GM23338 (cell line): ENCODE results near the gene KRT33B. TPM values are rescaled to one million over a fixed set of nuclear protein-coding genes. Genes with fewer than 3 reads are reported as not detected.

Experiments
- ATAC-seq: fragments of 200-7000 bp; cut with Tn5 transposase; 3 replicates; pipeline ENCODE4 v1.9.1; 2020
- DNase-seq: peaks from one replicate; pipeline ENCODE4 v3.0.0-alpha.2; 2015; ENCODE audit warnings: low spot score
- H2AFZ ChIP-seq: fragments of 200-600 bp; sonication (generic); 2 replicates; pipeline ENCODE4 v1.8.0; 2016; ENCODE audit warnings: antibody characterized with exemption, mild to moderate bottlenecking, moderate library complexity
- H3F3A ChIP-seq: fragments of 200-600 bp; sonication (generic); replicated peaks from 2 replicates; pipeline ENCODE4 v1.8.0; 2017; ENCODE audit warnings: antibody characterized with exemption, mixed run types, low read depth
- H3K27ac ChIP-seq: fragments of 200-600 bp; sonication (generic); 2 replicates; pipeline ENCODE4 v1.6.1; 2016; ENCODE audit warnings: low read depth
- H3K27me3 ChIP-seq: fragments of 200-600 bp; sonication (generic); 2 replicates; pipeline ENCODE4 v1.8.0; 2016; ENCODE audit warnings: mild to moderate bottlenecking, mixed run types, moderate library complexity; ENCODE audit not compliant: insufficient read depth
- H3K36me3 ChIP-seq: fragments of 200-600 bp; sonication (generic); 2 replicates; pipeline ENCODE4 v1.8.0; 2016; ENCODE audit warnings: mild to moderate bottlenecking; ENCODE audit not compliant: insufficient read depth
- H3K4me1 ChIP-seq: fragments of 200-600 bp; sonication (generic); 2 replicates; pipeline ENCODE4 v1.8.0; 2016; ENCODE audit warnings: mild to moderate bottlenecking, moderate library complexity; ENCODE audit not compliant: insufficient read depth
- H3K4me2 ChIP-seq: fragments of 200-600 bp; sonication (generic); 2 replicates; pipeline ENCODE4 v1.7.1; 2017; ENCODE audit warnings: mixed run types
- H3K4me3 ChIP-seq: fragments of 200-600 bp; sonication (generic); 2 replicates; pipeline ENCODE4 v1.6.1; 2016; ENCODE audit warnings: mixed run types
- H3K79me2 ChIP-seq: fragments of 200-600 bp; sonication (generic); replicated peaks from 2 replicates; pipeline ENCODE4 v1.8.0; 2017; ENCODE audit warnings: mild to moderate bottlenecking; ENCODE audit not compliant: insufficient read depth
- H3K9me2 ChIP-seq: fragments of 200-600 bp; sonication (generic); 2 replicates; pipeline ENCODE4 v1.8.0; 2017; ENCODE audit not compliant: insufficient read depth
- H4K20me1 ChIP-seq: fragments of 200-600 bp; sonication (generic); replicated peaks from 2 replicates; pipeline ENCODE4 v1.8.0; 2017; ENCODE audit warnings: mild to moderate bottlenecking; ENCODE audit not compliant: insufficient read depth
- H3K27ac Mint-ChIP-seq: 2 replicates; pipeline ENCODE4 v1.8.0; 2020; ENCODE audit warnings: inconsistent platforms, mild to moderate bottlenecking, moderate library complexity, mixed read lengths
- H3K27me3 Mint-ChIP-seq: 3 replicates; pipeline ENCODE4 v1.8.0; 2022; ENCODE audit warnings: low read depth, mild to moderate bottlenecking, moderate library complexity, mixed read lengths, inconsistent platforms; ENCODE audit not compliant: insufficient read depth, poor library complexity
- H3K36me3 Mint-ChIP-seq: 3 replicates; pipeline ENCODE4 v1.8.0; 2021; ENCODE audit warnings: low read depth, mild to moderate bottlenecking, inconsistent platforms, moderate library complexity, mixed read lengths
- H3K4me1 Mint-ChIP-seq: 3 replicates; pipeline ENCODE4 v1.8.0; 2020; ENCODE audit warnings: mild to moderate bottlenecking, inconsistent platforms, mixed read lengths
- H3K4me3 Mint-ChIP-seq: 3 replicates; pipeline ENCODE4 v1.8.0; 2021; ENCODE audit warnings: moderate library complexity, mild to moderate bottlenecking, inconsistent platforms, mixed read lengths
- H3K9me3 Mint-ChIP-seq: 3 replicates; pipeline ENCODE4 v1.8.0; 2020; ENCODE audit warnings: moderate library complexity, mild to moderate bottlenecking, inconsistent platforms, mixed read lengths
- CREB1 ChIP-seq: fragments of 250-450 bp; sonication (Bioruptor Pico); IDR thresholded peaks from 2 replicates; pipeline ENCODE4 v1.5.0; 2020; ENCODE audit warnings: low read depth, mild to moderate bottlenecking, moderate library complexity
- CTCF ChIP-seq, 2 experiments: fragments of 200-600 bp in 1 of 2; sonication (generic) in 1 of 2; conservative IDR thresholded peaks; 2 replicates each; pipeline versions ENCODE4 v1.5.1 to v1.6.1; 2016 to 2017; ENCODE audit warnings: antibody characterized with exemption in 2 of 2, low read depth in 2 of 2, mild to moderate bottlenecking in 2 of 2, moderate library complexity in 1 of 2
- ETS1 ChIP-seq: IDR thresholded peaks from 2 replicates; pipeline ENCODE4 v1.6.1; 2016; ENCODE audit warnings: antibody characterized with exemption
- EZH2 ChIP-seq: fragments of 200-600 bp; sonication (generic); IDR thresholded peaks from one replicate; pipeline ENCODE4 v1.8.0; 2017; ENCODE audit warnings: antibody characterized with exemption, mild to moderate bottlenecking, low read depth; ENCODE audit not compliant: unreplicated experiment
- EZH2phosphoT487 ChIP-seq: fragments of 200-600 bp; sonication (generic); IDR thresholded peaks from one replicate; pipeline ENCODE4 v1.8.1; 2018; ENCODE audit warnings: antibody characterized with exemption; ENCODE audit not compliant: unreplicated experiment
- JUNB ChIP-seq: IDR thresholded peaks from one replicate; pipeline ENCODE4 v1.6.1; 2016; ENCODE audit warnings: antibody characterized with exemption; ENCODE audit not compliant: unreplicated experiment
- NANOG ChIP-seq: IDR thresholded peaks from 2 replicates; pipeline ENCODE4 v1.6.1; 2016; ENCODE audit warnings: antibody characterized with exemption, borderline replicate concordance
- POLR2AphosphoS5 ChIP-seq: IDR thresholded peaks from 2 replicates; pipeline ENCODE4 v1.6.1; 2016; ENCODE audit warnings: antibody characterized with exemption, low read depth
- REST ChIP-seq: IDR thresholded peaks from one replicate; pipeline ENCODE4 v1.6.1; 2018; ENCODE audit warnings: antibody characterized with exemption; ENCODE audit not compliant: unreplicated experiment
- STAT1 ChIP-seq: IDR thresholded peaks from one replicate; pipeline ENCODE4 v1.6.1; 2016; ENCODE audit warnings: antibody characterized with exemption; ENCODE audit not compliant: unreplicated experiment
- ZNF114 ChIP-seq: fragments of 250-450 bp; sonication (Bioruptor Pico); IDR thresholded peaks from 2 replicates; pipeline ENCODE4 v1.5.0; 2020; ENCODE audit warnings: mild to moderate bottlenecking, moderate library complexity
- ZNF331 ChIP-seq: fragments of 250-450 bp; sonication (Bioruptor Pico); IDR thresholded peaks from 2 replicates; pipeline ENCODE4 v1.5.0; 2020; ENCODE audit warnings: low read depth, mild to moderate bottlenecking, moderate library complexity
- polyA plus RNA-seq: library from polyadenylated mRNA; unstranded; fragments of >200 nt; fragmentation: Nextera tagmentation; extraction: Ambion mirVana; gene quantifications from 2 replicates; pipeline ENCODE4 v1.2.1, GENCODE V29; 2016
- total RNA-seq: library from RNA; depleted of rRNA; stranded (reverse); fragments of >200 nt; shearing (Covaris generic); gene quantifications from 2 replicates; pipeline ENCODE4 v1.2.3, GENCODE V29; 2014
- TF ChIP-seq, protein P1 (sequence below): fragments of 250-450 bp; sonication (Bioruptor Pico); IDR thresholded peaks from 2 replicates; pipeline ENCODE4 v1.5.0; 2020; ENCODE audit warnings: mild to moderate bottlenecking, moderate library complexity

KRT33B gene
- total and polyA plus RNA-seq, 2 experiments from 2014 or later = not detected

GRCh38 chr17:41383690-41384089, 14.1 kb upstream of the KRT33B start:
- Histone ChIP-seq H3F3A (no peaks in the 10 kb centered on the region), H3K4me2 (no peak overlapping the region), H3K79me2 (no peaks in the 10 kb centered on the region), H3K36me3 (no peaks in the 10 kb centered on the region), H3K4me1 (no peaks in the 10 kb centered on the region), H3K4me3 (no peak overlapping the region), H3K27me3 (no peaks in the 10 kb centered on the region), H4K20me1 (no peaks in the 10 kb centered on the region), H2AFZ (no peak overlapping the region), H3K27ac (no peak overlapping the region), H3K9me2 (peaks cover 1% of the 10 kb centered on the region; the same call in 1 of the 2 replicates)
- Mint-ChIP-seq H3K36me3 (no peaks in the 10 kb centered on the region; the same call in 2 of the 3 replicates), H3K27ac (no peak overlapping the region), H3K4me3 (no peak overlapping the region), H3K27me3 (peaks cover 2% of the 10 kb centered on the region), H3K4me1 (no peaks in the 10 kb centered on the region), H3K9me3 (peaks cover 16% of the 10 kb centered on the region)
- TF ChIP-seq, protein P1, sequence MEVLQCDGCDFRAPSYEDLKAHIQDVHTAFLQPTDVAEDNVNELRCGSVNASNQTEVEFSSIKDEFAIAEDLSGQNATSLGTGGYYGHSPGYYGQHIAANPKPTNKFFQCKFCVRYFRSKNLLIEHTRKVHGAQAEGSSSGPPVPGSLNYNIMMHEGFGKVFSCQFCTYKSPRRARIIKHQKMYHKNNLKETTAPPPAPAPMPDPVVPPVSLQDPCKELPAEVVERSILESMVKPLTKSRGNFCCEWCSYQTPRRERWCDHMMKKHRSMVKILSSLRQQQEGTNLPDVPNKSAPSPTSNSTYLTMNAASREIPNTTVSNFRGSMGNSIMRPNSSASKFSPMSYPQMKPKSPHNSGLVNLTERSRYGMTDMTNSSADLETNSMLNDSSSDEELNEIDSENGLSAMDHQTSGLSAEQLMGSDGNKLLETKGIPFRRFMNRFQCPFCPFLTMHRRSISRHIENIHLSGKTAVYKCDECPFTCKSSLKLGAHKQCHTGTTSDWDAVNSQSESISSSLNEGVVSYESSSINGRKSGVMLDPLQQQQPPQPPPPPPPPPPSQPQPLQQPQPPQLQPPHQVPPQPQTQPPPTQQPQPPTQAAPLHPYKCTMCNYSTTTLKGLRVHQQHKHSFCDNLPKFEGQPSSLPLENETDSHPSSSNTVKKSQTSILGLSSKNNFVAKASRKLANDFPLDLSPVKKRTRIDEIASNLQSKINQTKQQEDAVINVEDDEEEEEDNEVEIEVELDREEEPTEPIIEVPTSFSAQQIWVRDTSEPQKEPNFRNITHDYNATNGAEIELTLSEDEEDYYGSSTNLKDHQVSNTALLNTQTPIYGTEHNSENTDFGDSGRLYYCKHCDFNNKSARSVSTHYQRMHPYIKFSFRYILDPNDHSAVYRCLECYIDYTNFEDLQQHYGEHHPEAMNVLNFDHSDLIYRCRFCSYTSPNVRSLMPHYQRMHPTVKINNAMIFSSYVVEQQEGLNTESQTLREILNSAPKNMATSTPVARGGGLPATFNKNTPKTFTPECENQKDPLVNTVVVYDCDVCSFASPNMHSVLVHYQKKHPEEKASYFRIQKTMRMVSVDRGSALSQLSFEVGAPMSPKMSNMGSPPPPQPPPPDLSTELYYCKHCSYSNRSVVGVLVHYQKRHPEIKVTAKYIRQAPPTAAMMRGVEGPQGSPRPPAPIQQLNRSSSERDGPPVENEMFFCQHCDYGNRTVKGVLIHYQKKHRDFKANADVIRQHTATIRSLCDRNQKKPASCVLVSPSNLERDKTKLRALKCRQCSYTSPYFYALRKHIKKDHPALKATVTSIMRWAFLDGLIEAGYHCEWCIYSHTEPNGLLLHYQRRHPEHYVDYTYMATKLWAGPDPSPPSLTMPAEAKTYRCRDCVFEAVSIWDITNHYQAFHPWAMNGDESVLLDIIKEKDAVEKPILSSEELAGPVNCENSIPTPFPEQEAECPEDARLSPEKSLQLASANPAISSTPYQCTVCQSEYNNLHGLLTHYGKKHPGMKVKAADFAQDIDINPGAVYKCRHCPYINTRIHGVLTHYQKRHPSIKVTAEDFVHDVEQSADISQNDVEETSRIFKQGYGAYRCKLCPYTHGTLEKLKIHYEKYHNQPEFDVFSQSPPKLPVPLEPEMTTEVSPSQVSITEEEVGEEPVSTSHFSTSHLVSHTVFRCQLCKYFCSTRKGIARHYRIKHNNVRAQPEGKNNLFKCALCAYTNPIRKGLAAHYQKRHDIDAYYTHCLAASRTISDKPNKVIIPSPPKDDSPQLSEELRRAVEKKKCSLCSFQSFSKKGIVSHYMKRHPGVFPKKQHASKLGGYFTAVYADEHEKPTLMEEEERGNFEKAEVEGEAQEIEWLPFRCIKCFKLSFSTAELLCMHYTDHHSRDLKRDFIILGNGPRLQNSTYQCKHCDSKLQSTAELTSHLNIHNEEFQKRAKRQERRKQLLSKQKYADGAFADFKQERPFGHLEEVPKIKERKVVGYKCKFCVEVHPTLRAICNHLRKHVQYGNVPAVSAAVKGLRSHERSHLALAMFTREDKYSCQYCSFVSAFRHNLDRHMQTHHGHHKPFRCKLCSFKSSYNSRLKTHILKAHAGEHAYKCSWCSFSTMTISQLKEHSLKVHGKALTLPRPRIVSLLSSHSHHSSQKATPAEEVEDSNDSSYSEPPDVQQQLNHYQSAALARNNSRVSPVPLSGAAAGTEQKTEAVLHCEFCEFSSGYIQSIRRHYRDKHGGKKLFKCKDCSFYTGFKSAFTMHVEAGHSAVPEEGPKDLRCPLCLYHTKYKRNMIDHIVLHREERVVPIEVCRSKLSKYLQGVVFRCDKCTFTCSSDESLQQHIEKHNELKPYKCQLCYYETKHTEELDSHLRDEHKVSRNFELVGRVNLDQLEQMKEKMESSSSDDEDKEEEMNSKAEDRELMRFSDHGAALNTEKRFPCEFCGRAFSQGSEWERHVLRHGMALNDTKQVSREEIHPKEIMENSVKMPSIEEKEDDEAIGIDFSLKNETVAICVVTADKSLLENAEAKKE (CRISPR knock-in tag) = no peak
- TF ChIP-seq EZH2 = no peak
- TF ChIP-seq EZH2phosphoT487 = no peak
- no peak for TF ChIP-seq STAT1
- TF ChIP-seq ETS1 = no peak
- no peak for TF ChIP-seq ZNF114
- no peak for TF ChIP-seq CTCF (conservative IDR thresholded peaks at IDR 0.05; ENCODE audit: low read depth in 2 of 2)
- TF ChIP-seq POLR2AphosphoS5 = no peak
- no peak for TF ChIP-seq NANOG
- TF ChIP-seq ZNF331 (CRISPR knock-in tag) = no peak
- TF ChIP-seq JUNB = no peak
- no peak for TF ChIP-seq CREB1 (CRISPR knock-in tag)
- no peak for TF ChIP-seq REST
- ATAC-seq (no peak), DNase-seq (no peak)
